B cell (primary cell): ENCODE measurements around the gene TRIM24. TPM values are rescaled to one million over a fixed set of nuclear protein-coding genes. Genes with fewer than 3 reads are reported as not detected.

Source experiments
- ATAC-seq: fragments of 200-7000 bp; cut with Tn5 transposase; one replicate; pipeline ENCODE4 v1.10.0; 2021; ENCODE audit warnings: low read depth, mild to moderate bottlenecking, moderate number of reproducible peaks, moderate library complexity
- CTCF ChIA-PET: fragments of 350-600 bp; sonication (Branson Sonifier 250); formaldehyde crosslinking; loops from one replicate; lab custom pipeline; 2021; ENCODE audit warnings: antibody characterized with exemption, inconsistent platforms; lab: Charles Lee
- POLR2A ChIA-PET: fragments of 350-600 bp; sonication (Branson Sonifier 250); formaldehyde crosslinking; loops from one replicate; lab custom pipeline; 2021; ENCODE audit warnings: antibody characterized with exemption; lab: Charles Lee
- DNase-seq: peaks from one replicate; pipeline ENCODE4 v3.0.0; 2013
- H2AFZ ChIP-seq: 2 replicates; pipeline ENCODE4 v1.6.1; 2012; ENCODE audit warnings: mild to moderate bottlenecking, low read depth, low read length; ENCODE audit not compliant: insufficient read depth, poor library complexity, severe bottlenecking
- H3K27ac ChIP-seq, 2 donors: 1 replicate in 1 of 2; 2 replicates in 1 of 2; pipeline ENCODE4 v1.5.1; 2012 to 2013; ENCODE audit warnings: low read length in 2 of 2, mild to moderate bottlenecking in 2 of 2, moderate library complexity in 1 of 2
- H3K27me3 ChIP-seq, 4 experiments: fragments of 200-600 bp in 1 of 4; sonication (generic) in 1 of 4; replicated peaks in 1 of 4; 1 replicate in 2 of 4; 2 replicates in 2 of 4; pipeline versions ENCODE4 v1.6.1 to v1.7.0; 2013 to 2016; ENCODE audit warnings: low read length in 3 of 4, mild to moderate bottlenecking in 2 of 4, mixed read lengths in 1 of 4, moderate library complexity in 1 of 4; ENCODE audit not compliant: insufficient read depth in 4 of 4, control insufficient read depth in 3 of 4; ENCODE audit errors: control extremely low read depth in 1 of 4
- H3K36me3 ChIP-seq, 2 experiments: replicated peaks in 1 of 2; 1 replicate in 1 of 2; 2 replicates in 1 of 2; pipeline versions ENCODE4 v1.6.1 to v1.7.1; 2013; ENCODE audit warnings: low read length in 1 of 2; ENCODE audit not compliant: insufficient read depth in 2 of 2, control insufficient read depth in 1 of 2; ENCODE audit errors: control extremely low read depth in 1 of 2, extremely low read depth in 1 of 2
- H3K4me1 ChIP-seq, 2 donors: fragments of 200-600 bp in 1 of 2; sonication (generic) in 1 of 2; 1 replicate in 1 of 2; 2 replicates in 1 of 2; pipeline versions ENCODE4 v1.5.1 to v1.6.1; 2013 to 2017; ENCODE audit warnings: low read length in 2 of 2; ENCODE audit not compliant: control insufficient read depth in 2 of 2, insufficient read depth in 2 of 2
- H3K4me2 ChIP-seq: replicated peaks from 2 replicates; pipeline ENCODE3; 2012; ENCODE audit warnings: mild to moderate bottlenecking, low read depth, low read length; ENCODE audit not compliant: poor library complexity, severe bottlenecking
- H3K4me3 ChIP-seq, 5 experiments: fragments of 200-600 bp in 1 of 5; sonication (generic) in 1 of 5; 1 replicate in 3 of 5; 2 replicates in 2 of 5; pipeline versions ENCODE4 v1.5.1 to v1.7.0; 2011 to 2016; ENCODE audit warnings: low read length in 4 of 5, mild to moderate bottlenecking in 4 of 5, low read depth in 2 of 5, control low read depth in 1 of 5, moderate library complexity in 1 of 5; ENCODE audit not compliant: insufficient read depth in 1 of 5; ENCODE audit errors: control extremely low read depth in 1 of 5, extremely low read depth in 1 of 5
- H3K79me2 ChIP-seq: fragments of 200-600 bp; sonication (generic); one replicate; pipeline ENCODE4 v1.6.0; 2016; ENCODE audit warnings: low read length; ENCODE audit not compliant: control insufficient read depth, insufficient read depth
- H3K9ac ChIP-seq: fragments of 200-600 bp; sonication (generic); 2 replicates; pipeline ENCODE4 v1.6.1; 2017; ENCODE audit warnings: mild to moderate bottlenecking, low read length, moderate library complexity
- H3K9me3 ChIP-seq, 3 donors: one replicate each; pipeline versions ENCODE4 v1.6.1 to v1.7.1; 2013; ENCODE audit warnings: low read length in 2 of 3; ENCODE audit not compliant: control insufficient read depth in 2 of 3, insufficient read depth in 1 of 3; ENCODE audit errors: control extremely low read depth in 1 of 3
- H4K20me1 ChIP-seq: 2 replicates; pipeline ENCODE4 v1.6.0; 2012; ENCODE audit warnings: mild to moderate bottlenecking, low read length; ENCODE audit not compliant: insufficient read depth, control insufficient read depth, poor library complexity, severe bottlenecking
- H3K27ac Mint-ChIP-seq: one replicate; pipeline ENCODE4 v1.8.0; 2021; ENCODE audit warnings: mixed read lengths
- H3K27me3 Mint-ChIP-seq: one replicate; pipeline ENCODE4 v1.8.0; 2021; ENCODE audit warnings: mixed read lengths
- H3K4me1 Mint-ChIP-seq: one replicate; pipeline ENCODE4 v1.8.0; 2021; ENCODE audit warnings: mixed read lengths
- H3K4me3 Mint-ChIP-seq: one replicate; pipeline ENCODE4 v1.8.0; 2021; ENCODE audit warnings: mixed read lengths
- H3K9me3 Mint-ChIP-seq: one replicate; pipeline ENCODE4 v1.8.0; 2022; ENCODE audit warnings: mixed read lengths; ENCODE audit not compliant: insufficient read depth
- EZH2 ChIP-seq: IDR thresholded peaks from 2 replicates; pipeline ENCODE4 v1.6.1; 2012; ENCODE audit warnings: borderline replicate concordance, low read depth, mild to moderate bottlenecking, moderate library complexity, low read length; ENCODE audit not compliant: insufficient read depth, poor library complexity, severe bottlenecking
- WGBS: methylation state at CpG from one replicate; pipeline ENCODE4 v1.1.5; 2013; ENCODE audit warnings: missing lambda C conversion rate; ENCODE audit not compliant: insufficient coverage; 5-methylcytosine and 5-hydroxymethylcytosine counted together
- intact Hi-C: fragments of 100-400 bp; cut with micrococcal nuclease; formaldehyde crosslinking; loops from one replicate; pipeline ENCODE4 v1.10.0; 2022
- polyA plus RNA-seq: library from polyadenylated mRNA; depleted of rRNA; stranded (reverse); fragments of >200 nt; gene quantifications from 2 replicates; pipeline ENCODE4 v1.2.3, GENCODE V29; 2012
- total RNA-seq, 2 donors: library from RNA; stranded (reverse); fragments of 120-200 nt in 1 of 2; gene quantifications; 1 replicate in 1 of 2; 2 replicates in 1 of 2; pipeline versions ENCODE4 v1.2.3 to v1.2.4, GENCODE V29; 2013 to 2022
- TF ChIP-seq, protein P1 (sequence below): fragments of 200-600 bp; IDR thresholded peaks from one replicate; pipeline ENCODE4 v1.8.0; 2022; ENCODE audit warnings: antibody characterized with exemption, mild to moderate bottlenecking

Gene TRIM24
- total and polyA plus RNA-seq, 2 donors (not counting 1 experiment from before 2014, with no cell fraction given) = 3.7 to 18.7 TPM

DNA sequence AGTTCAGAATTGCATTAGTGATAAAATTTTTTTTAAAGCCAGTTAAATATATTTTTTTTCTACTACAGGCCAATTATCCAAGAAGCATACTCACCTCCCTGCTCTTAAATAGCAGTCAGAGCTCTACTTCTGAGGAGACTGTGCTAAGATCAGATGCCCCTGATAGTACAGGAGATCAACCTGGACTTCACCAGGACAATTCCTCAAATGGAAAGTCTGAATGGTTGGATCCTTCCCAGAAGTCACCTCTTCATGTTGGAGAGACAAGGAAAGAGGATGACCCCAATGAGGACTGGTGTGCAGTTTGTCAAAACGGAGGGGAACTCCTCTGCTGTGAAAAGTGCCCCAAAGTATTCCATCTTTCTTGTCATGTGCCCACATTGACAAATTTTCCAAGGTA, 119.1 kb downstream of the TRIM24 start:
- Histone ChIP-seq H2AFZ (no peak overlapping the region), H3K27me3 (no peaks in the 10 kb centered on the region), H3K4me2 (no peak overlapping the region), H3K36me3 (peaks cover 3 to 30% of the 10 kb centered on the region in 2 experiments), H3K9ac (no peak overlapping the region), H3K27ac (no peak overlapping the region), H4K20me1 (no peaks in the 10 kb centered on the region), H3K9me3 (no peaks in the 10 kb centered on the region), H3K4me1 (no peaks in the 10 kb centered on the region), H3K79me2 (no peaks in the 10 kb centered on the region), H3K4me3 (no peak overlapping the region)
- Mint-ChIP-seq H3K27ac (no peak overlapping the region), H3K27me3 (no peaks in the 10 kb centered on the region), H3K9me3 (no peaks in the 10 kb centered on the region), H3K4me1 (no peaks in the 10 kb centered on the region), H3K4me3 (no peak overlapping the region)
- CTCF ChIA-PET = no interaction called here
- intact Hi-C loops = no loop called here
- POLR2A ChIA-PET = no interaction called here
- ATAC-seq (no peak), DNase-seq (no peak)
- TF ChIP-seq EZH2 = no peak
- TF ChIP-seq, protein P1, sequence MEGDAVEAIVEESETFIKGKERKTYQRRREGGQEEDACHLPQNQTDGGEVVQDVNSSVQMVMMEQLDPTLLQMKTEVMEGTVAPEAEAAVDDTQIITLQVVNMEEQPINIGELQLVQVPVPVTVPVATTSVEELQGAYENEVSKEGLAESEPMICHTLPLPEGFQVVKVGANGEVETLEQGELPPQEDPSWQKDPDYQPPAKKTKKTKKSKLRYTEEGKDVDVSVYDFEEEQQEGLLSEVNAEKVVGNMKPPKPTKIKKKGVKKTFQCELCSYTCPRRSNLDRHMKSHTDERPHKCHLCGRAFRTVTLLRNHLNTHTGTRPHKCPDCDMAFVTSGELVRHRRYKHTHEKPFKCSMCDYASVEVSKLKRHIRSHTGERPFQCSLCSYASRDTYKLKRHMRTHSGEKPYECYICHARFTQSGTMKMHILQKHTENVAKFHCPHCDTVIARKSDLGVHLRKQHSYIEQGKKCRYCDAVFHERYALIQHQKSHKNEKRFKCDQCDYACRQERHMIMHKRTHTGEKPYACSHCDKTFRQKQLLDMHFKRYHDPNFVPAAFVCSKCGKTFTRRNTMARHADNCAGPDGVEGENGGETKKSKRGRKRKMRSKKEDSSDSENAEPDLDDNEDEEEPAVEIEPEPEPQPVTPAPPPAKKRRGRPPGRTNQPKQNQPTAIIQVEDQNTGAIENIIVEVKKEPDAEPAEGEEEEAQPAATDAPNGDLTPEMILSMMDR = no peak
- no CpG with 5 or more reads among the region's 1 CpG for WGBS

DNA sequence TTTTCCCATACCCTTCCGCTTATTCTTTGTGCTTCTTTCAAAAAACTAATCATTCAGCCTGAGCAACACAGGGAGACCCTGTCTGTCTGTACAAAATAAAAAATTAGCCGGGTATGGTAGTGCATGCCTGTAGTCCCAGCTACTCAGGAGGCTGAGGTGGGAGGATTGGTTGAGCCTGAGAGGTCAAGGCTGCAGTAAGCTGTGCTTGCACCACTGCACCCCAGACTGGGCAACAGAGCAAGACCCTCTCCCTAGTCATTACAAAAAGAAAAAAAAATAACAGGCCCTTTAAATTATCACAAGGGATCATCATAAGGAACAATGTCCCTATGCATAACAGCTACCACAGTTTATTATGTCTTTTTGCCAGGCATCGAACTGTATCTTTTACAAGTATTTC, 119.6 kb downstream of the TRIM24 start:
- H3K9me3 Mint-ChIP-seq = no peaks in the 10 kb centered on the region

More for the DNA sequence above, 119.6 kb downstream of the TRIM24 start:
- Mint-ChIP-seq H3K27ac (no peak overlapping the region), H3K4me1 (no peaks in the 10 kb centered on the region), H3K4me3 (no peak overlapping the region), H3K27me3 (no peaks in the 10 kb centered on the region)
- Histone ChIP-seq H3K27me3 (no peaks in the 10 kb centered on the region), H2AFZ (no peak overlapping the region), H4K20me1 (no peaks in the 10 kb centered on the region), H3K4me2 (no peak overlapping the region), H3K79me2 (no peaks in the 10 kb centered on the region), H3K9ac (no peak overlapping the region), H3K4me1 (no peaks in the 10 kb centered on the region), H3K4me3 (no peak overlapping the region), H3K27ac (no peak overlapping the region), H3K36me3 (peaks cover 5 to 32% of the 10 kb centered on the region in 2 experiments), H3K9me3 (no peaks in the 10 kb centered on the region)
- no peak for DNase-seq
- TF ChIP-seq, protein P1 = no peak
- TF ChIP-seq EZH2 = no peak
- intact Hi-C loops = loop anchor here (10.0 kb wide), 1 partner anchor 75 kb away; no protein-coding TSS in a partner anchor
- ChIA-PET CTCF (no interaction called here), POLR2A (no interaction called here)
- WGBS = 100% methylated on average over 1 of the region's 3 CpGs
- no peak for ATAC-seq
